Smooth muscle cell (in vitro differentiated cells): ENCODE measurements around the gene CATSPER1. TPM values are rescaled to one million over a fixed set of nuclear protein-coding genes. Genes with fewer than 3 reads are reported as not detected.

Experiments
- DNase-seq: peaks from one replicate; lab custom pipeline; 2025; ENCODE audit not compliant: unreplicated experiment; lab: John Stamatoyannopoulos, UW
- H2AFZ ChIP-seq: fragments of 200-600 bp; sonication (generic); 2 replicates; pipeline ENCODE4 v1.6.0; 2016; ENCODE audit warnings: antibody characterized with exemption, low read depth, mild to moderate bottlenecking
- H3F3A ChIP-seq: fragments of 200-600 bp; sonication (generic); 2 replicates; pipeline ENCODE4 v1.6.0; 2017; ENCODE audit warnings: antibody characterized with exemption, low read depth
- H3K27ac ChIP-seq: fragments of 200-600 bp; sonication (generic); 2 replicates; pipeline ENCODE4 v1.5.1; 2016; ENCODE audit warnings: low read depth, mild to moderate bottlenecking
- H3K27me3 ChIP-seq: fragments of 200-600 bp; sonication (generic); 2 replicates; pipeline ENCODE4 v1.6.1; 2016; ENCODE audit warnings: low read depth, mild to moderate bottlenecking
- H3K36me3 ChIP-seq: fragments of 200-600 bp; sonication (generic); 2 replicates; pipeline ENCODE4 v1.5.1; 2016; ENCODE audit warnings: low read depth
- H3K4me1 ChIP-seq: fragments of 200-600 bp; sonication (generic); 2 replicates; pipeline ENCODE4 v1.5.1; 2016; ENCODE audit warnings: low read depth
- H3K4me2 ChIP-seq: fragments of 200-600 bp; sonication (generic); 2 replicates; pipeline ENCODE4 v1.6.0; 2016; ENCODE audit warnings: mild to moderate bottlenecking
- H3K4me3 ChIP-seq: fragments of 200-600 bp; sonication (generic); 2 replicates; pipeline ENCODE4 v1.5.1; 2016; ENCODE audit warnings: mild to moderate bottlenecking
- H3K79me2 ChIP-seq: fragments of 200-600 bp; sonication (generic); 2 replicates; pipeline ENCODE4 v1.6.0; 2016; ENCODE audit warnings: low read depth, mild to moderate bottlenecking
- H3K9ac ChIP-seq: fragments of 200-600 bp; sonication (generic); 2 replicates; pipeline ENCODE4 v1.6.0; 2016; ENCODE audit warnings: low read depth
- H3K9me3 ChIP-seq: fragments of 200-600 bp; sonication (generic); replicated peaks from 2 replicates; pipeline ENCODE4 v1.5.1; 2016; ENCODE audit warnings: low read depth
- H4K20me1 ChIP-seq: fragments of 200-600 bp; sonication (generic); 2 replicates; pipeline ENCODE4 v1.6.0; 2016; ENCODE audit warnings: low read depth
- CTCF ChIP-seq: fragments of 200-600 bp; sonication (generic); IDR thresholded peaks from 2 replicates; pipeline ENCODE4 v1.5.1; 2017; ENCODE audit warnings: borderline replicate concordance, mild to moderate bottlenecking, antibody characterized with exemption; ENCODE audit not compliant: insufficient read depth, poor library complexity, severe bottlenecking
- WGBS: methylation state at CpG from one replicate; pipeline ENCODE4 v1.1.7; 2016; ENCODE audit warnings: low lambda C conversion rate; 5-methylcytosine and 5-hydroxymethylcytosine counted together
- polyA plus RNA-seq: library from polyadenylated mRNA; unstranded; fragments of >200 nt; fragmentation: Nextera tagmentation; extraction: Ambion mirVana; gene quantifications from 2 replicates; pipeline ENCODE4 v1.2.1, GENCODE V29; 2016
- total RNA-seq: library from RNA; depleted of rRNA; stranded (reverse); fragments of >200 nt; gene quantifications from 2 replicates; pipeline ENCODE4 v1.2.3, GENCODE V29; 2014

The CATSPER1 gene
- total and polyA plus RNA-seq, 2 experiments from 2014 or later = 0.55 TPM; not detected in 1

- TF ChIP-seq CTCF = no peak
- H3F3A ChIP-seq = no peaks in the 10 kb centered on the region
- no peak overlapping the region for H2AFZ ChIP-seq
- H3K4me3 ChIP-seq = no peak overlapping the region
- no peak for DNase-seq
- no peaks in the 10 kb centered on the region for H3K4me1 ChIP-seq
- no peak overlapping the region for H3K9ac ChIP-seq
- H4K20me1 ChIP-seq = no peaks in the 10 kb centered on the region
- WGBS = 94% methylated on average over 22 of the region's 29 CpGs
- no peaks in the 10 kb centered on the region for H3K9me3 ChIP-seq
- no peaks in the 10 kb centered on the region for H3K36me3 ChIP-seq
- H3K27ac ChIP-seq = no peak overlapping the region
- H3K4me2 ChIP-seq = no peak overlapping the region
- no peaks in the 10 kb centered on the region for H3K79me2 ChIP-seq
- no peaks in the 10 kb centered on the region for H3K27me3 ChIP-seq
Observed at GRCh38 chr11:65977621-65978390, 48.5 kb downstream of the CATSPER1 start.

GRCh38 chr11:65976216-65977176, 49.8 kb downstream of the CATSPER1 start:
- Histone ChIP-seq H3K9me3 (no peaks in the 10 kb centered on the region), H3K36me3 (no peaks in the 10 kb centered on the region), H3K27ac (no peak overlapping the region), H4K20me1 (no peaks in the 10 kb centered on the region), H2AFZ (no peak overlapping the region), H3K4me2 (no peak overlapping the region), H3F3A (no peaks in the 10 kb centered on the region), H3K79me2 (no peaks in the 10 kb centered on the region), H3K4me3 (no peak overlapping the region), H3K9ac (no peak overlapping the region), H3K4me1 (no peaks in the 10 kb centered on the region), H3K27me3 (no peaks in the 10 kb centered on the region)
- no peak for TF ChIP-seq CTCF
- 95% methylated on average over 42 of the region's 43 CpGs for WGBS
- DNase-seq = no peak

- Histone ChIP-seq H3F3A (no peaks in the 10 kb centered on the region), H3K4me2 (no peak overlapping the region), H3K27me3 (no peaks in the 10 kb centered on the region), H4K20me1 (no peaks in the 10 kb centered on the region), H3K9me3 (no peaks in the 10 kb centered on the region), H2AFZ (no peak overlapping the region), H3K36me3 (no peaks in the 10 kb centered on the region), H3K9ac (no peak overlapping the region), H3K79me2 (no peaks in the 10 kb centered on the region), H3K27ac (no peak overlapping the region), H3K4me3 (no peak overlapping the region), H3K4me1 (no peaks in the 10 kb centered on the region)
- WGBS = 95% methylated on average over 9 of the region's 9 CpGs
- DNase-seq = no peak
- TF ChIP-seq CTCF = no peak
Observed at GRCh38 chr11:65975771-65976170, 50.5 kb downstream of the CATSPER1 start.
